ENCODE results near the gene NUB1.

NUB1 gene

GRCh38 chr7:151399906-151400305 is 58.3 kb downstream of the NUB1 start:
- no peak for DNase-seq
- Mint-ChIP-seq H3K27me3 (peaks cover 0 to 6% of the 10 kb centered on the region in 2 donors), H3K27ac (no peak overlapping the region), H3K4me3 (no peak overlapping the region), H3K4me1 (peaks cover 13 to 21% of the 10 kb centered on the region in 2 donors), H3K9me3 (peaks cover 0 to 10% of the 10 kb centered on the region in 2 donors), H3K36me3 (no peaks in the 10 kb centered on the region)
- ATAC-seq (replicated peaks), result no peak

- Mint-ChIP-seq H3K4me3 (peak overlapping the region in 1 of 2 donors; percentile 41), H3K4me1 (peaks cover 13 to 21% of the 10 kb centered on the region in 2 donors), H3K9me3 (peaks cover 0 to 10% of the 10 kb centered on the region in 2 donors), H3K27ac (peak overlapping the region; percentile 73), H3K36me3 (no peaks in the 10 kb centered on the region), H3K27me3 (peaks cover 4 to 6% of the 10 kb centered on the region in 2 donors)
- DNase-seq (peak; percentile 69), ATAC-seq (replicated peaks) (peak; percentile 96 to 98)
Measured at GRCh38 chr7:151400626-151401315, 59.2 kb downstream of the NUB1 start.

- no peak overlapping the region for H3K27ac Mint-ChIP-seq
- H3K4me3 Mint-ChIP-seq, result no peak overlapping the region
- H3K9me3 Mint-ChIP-seq, result peaks cover 0 to 7% of the 10 kb centered on the region in 2 donors
- H3K4me1 Mint-ChIP-seq, result peaks cover 13 to 21% of the 10 kb centered on the region in 2 donors
- no peak for DNase-seq
- no peak for ATAC-seq (replicated peaks)
- no peaks in the 10 kb centered on the region for H3K36me3 Mint-ChIP-seq
- peaks cover 6 to 10% of the 10 kb centered on the region in 2 donors for H3K27me3 Mint-ChIP-seq
Measured at GRCh38 chr7:151402029-151402835, 60.6 kb downstream of the NUB1 start.

- Mint-ChIP-seq H3K4me1 (peaks cover 17 to 26% of the 10 kb centered on the region in 2 donors), H3K27ac (no peak overlapping the region), H3K9me3 (no peaks in the 10 kb centered on the region), H3K36me3 (no peaks in the 10 kb centered on the region), H3K27me3 (peaks cover 11 to 21% of the 10 kb centered on the region in 2 donors), H3K4me3 (no peak overlapping the region)
- DNase-seq, result no peak
- ATAC-seq (replicated peaks), result no peak
Measured at GRCh38 chr7:151403764-151404163, 62.2 kb downstream of the NUB1 start.

- peaks cover 18 to 32% of the 10 kb centered on the region in 2 donors for H3K4me1 Mint-ChIP-seq
- H3K27ac Mint-ChIP-seq, result no peak overlapping the region
- no peak for DNase-seq
- no peaks in the 10 kb centered on the region for H3K9me3 Mint-ChIP-seq
- no peak for ATAC-seq (replicated peaks)
- H3K36me3 Mint-ChIP-seq, result no peaks in the 10 kb centered on the region
- H3K4me3 Mint-ChIP-seq, result no peak overlapping the region
- peaks cover 14 to 25% of the 10 kb centered on the region in 2 donors for H3K27me3 Mint-ChIP-seq
Measured at GRCh38 chr7:151404216-151405011, 62.8 kb downstream of the NUB1 start.

- DNase-seq (no peak), ATAC-seq (replicated peaks) (no peak)
- H3K27me3 Mint-ChIP-seq, result peaks cover 14 to 25% of the 10 kb centered on the region in 2 donors
- H3K4me1 Mint-ChIP-seq, result peaks cover 16 to 32% of the 10 kb centered on the region in 2 donors
- no peaks in the 10 kb centered on the region for H3K36me3 Mint-ChIP-seq
- no peak overlapping the region for H3K27ac Mint-ChIP-seq
- no peak overlapping the region for H3K4me3 Mint-ChIP-seq
- H3K9me3 Mint-ChIP-seq, result no peaks in the 10 kb centered on the region
Measured at GRCh38 chr7:151405056-151405455, 63.4 kb downstream of the NUB1 start.

- DNase-seq (no peak), ATAC-seq (replicated peaks) (no peak)
- Mint-ChIP-seq H3K4me1 (peaks cover 15 to 34% of the 10 kb centered on the region in 2 donors), H3K9me3 (no peaks in the 10 kb centered on the region), H3K36me3 (no peaks in the 10 kb centered on the region), H3K27ac (no peak overlapping the region), H3K4me3 (no peak overlapping the region), H3K27me3 (peaks cover 14 to 30% of the 10 kb centered on the region in 2 donors)
Measured at GRCh38 chr7:151405588-151405987, 64.0 kb downstream of the NUB1 start.

- no peak overlapping the region for H3K4me3 Mint-ChIP-seq
- H3K27ac Mint-ChIP-seq, result no peak overlapping the region
- H3K4me1 Mint-ChIP-seq, result peaks cover 16 to 34% of the 10 kb centered on the region in 2 donors
- no peaks in the 10 kb centered on the region for H3K9me3 Mint-ChIP-seq
- no peak for ATAC-seq (replicated peaks)
- peaks cover 17 to 36% of the 10 kb centered on the region in 2 donors for H3K27me3 Mint-ChIP-seq
- H3K36me3 Mint-ChIP-seq, result no peaks in the 10 kb centered on the region
- DNase-seq, result no peak
Measured at GRCh38 chr7:151406051-151406875, 64.7 kb downstream of the NUB1 start.

- H3K4me1 Mint-ChIP-seq, result peaks cover 19 to 38% of the 10 kb centered on the region in 2 donors
- H3K4me3 Mint-ChIP-seq, result no peak overlapping the region
- H3K27me3 Mint-ChIP-seq, result peaks cover 23 to 44% of the 10 kb centered on the region in 2 donors
- H3K27ac Mint-ChIP-seq, result no peak overlapping the region
- no peak for ATAC-seq (replicated peaks)
- H3K36me3 Mint-ChIP-seq, result no peaks in the 10 kb centered on the region
- H3K9me3 Mint-ChIP-seq, result no peaks in the 10 kb centered on the region
- DNase-seq, result no peak
Measured at GRCh38 chr7:151406886-151407583, 65.4 kb downstream of the NUB1 start.

GRCh38 chr7:151408498-151408838 is 66.9 kb downstream of the NUB1 start:
- Mint-ChIP-seq H3K4me1 (peaks cover 19 to 41% of the 10 kb centered on the region in 2 donors), H3K4me3 (peak overlapping the region; percentile 61 to 74), H3K27ac (peak overlapping the region; percentile 32), H3K27me3 (peaks cover 35 to 58% of the 10 kb centered on the region in 2 donors), H3K36me3 (no peaks in the 10 kb centered on the region), H3K9me3 (no peaks in the 10 kb centered on the region)
- no peak for DNase-seq
- no peak for ATAC-seq (replicated peaks)

- Mint-ChIP-seq H3K27me3 (peaks cover 41 to 58% of the 10 kb centered on the region in 2 donors), H3K9me3 (no peaks in the 10 kb centered on the region), H3K4me3 (peak overlapping the region; percentile 61 to 74), H3K4me1 (peaks cover 19 to 38% of the 10 kb centered on the region in 2 donors), H3K36me3 (no peaks in the 10 kb centered on the region), H3K27ac (peak overlapping the region; percentile 32)
- peak; percentile 60 to 61 for ATAC-seq (replicated peaks)
- no peak for DNase-seq
Measured at GRCh38 chr7:151408839-151409666, 67.4 kb downstream of the NUB1 start.

GRCh38 chr7:151409667-151410404 is 68.2 kb downstream of the NUB1 start, which contains the start of gene WDR86:
Gene WDR86 (minus strand): TSS chr7:151410038. CDS start chr7:151409589, 449 bp downstream.
- ATAC-seq (replicated peaks), result no peak

More at GRCh38 chr7:151409667-151410404, 68.2 kb downstream of the NUB1 start, which contains the start of gene WDR86:
- Mint-ChIP-seq H3K27me3 (peaks cover 46 to 64% of the 10 kb centered on the region in 2 donors), H3K4me3 (peak within 1 kb of the TSS; percentile 70 to 74), H3K36me3 (no peaks in the 10 kb centered on the region), H3K9me3 (no peaks in the 10 kb centered on the region), H3K4me1 (peaks cover 17 to 33% of the 10 kb centered on the region in 2 donors), H3K27ac (peak within 1 kb of the TSS; percentile 32)
- DNase-seq, result no peak

Data from stimulated activated naive B cell treated with anti-CD40 and anti-IgM and Interleukin-4, amounts not matched to agents 10 μg/mL and 1 μg/mL and 100 μg/mL, for 72 hours (primary cell).